Endothelial cell (in vitro differentiated cells): ENCODE results near the gene STOML2. TPM values are rescaled to one million over a fixed set of nuclear protein-coding genes. Genes with fewer than 3 reads are reported as not detected.

Experiments used
- DNase-seq: peaks from one replicate; pipeline ENCODE4 v3.0.0; 2021; ENCODE audit warnings: low spot score
- H3K27ac Mint-ChIP-seq: one replicate; pipeline ENCODE4 v1.8.0; 2021; ENCODE audit warnings: mixed read lengths, inconsistent platforms; ENCODE audit not compliant: unreplicated experiment
- H3K27me3 Mint-ChIP-seq: one replicate; pipeline ENCODE4 v1.8.0; 2021; ENCODE audit warnings: mild to moderate bottlenecking, moderate library complexity, mixed read lengths, inconsistent platforms; ENCODE audit not compliant: unreplicated experiment
- H3K36me3 Mint-ChIP-seq: one replicate; pipeline ENCODE4 v1.8.0; 2021; ENCODE audit warnings: mild to moderate bottlenecking, low read depth, mixed read lengths, inconsistent platforms; ENCODE audit not compliant: unreplicated experiment
- H3K4me1 Mint-ChIP-seq: one replicate; pipeline ENCODE4 v1.8.0; 2021; ENCODE audit warnings: mild to moderate bottlenecking, mixed read lengths, inconsistent platforms; ENCODE audit not compliant: unreplicated experiment
- H3K4me3 Mint-ChIP-seq: one replicate; pipeline ENCODE4 v1.8.0; 2021; ENCODE audit warnings: mild to moderate bottlenecking, mixed read lengths, inconsistent platforms; ENCODE audit not compliant: unreplicated experiment
- H3K9me3 Mint-ChIP-seq: one replicate; pipeline ENCODE4 v1.8.0; 2021; ENCODE audit warnings: mixed read lengths, inconsistent platforms; ENCODE audit not compliant: unreplicated experiment
- total RNA-seq: library from RNA; stranded (reverse); fragmentation: NEBNext Ultra II Directional; extraction: Animal tissue kit (Norgen Biotek cat#: 25700); gene quantifications from one replicate; pipeline ENCODE4 v1.2.1, GENCODE V29; 2021; ENCODE audit not compliant: unreplicated experiment
- TF ChIP-seq, protein P1 (sequence below): fragments of 200-600 bp; sonication (generic); IDR thresholded peaks from one replicate; pipeline ENCODE4 v1.5.0; 2021; ENCODE audit warnings: antibody characterized with exemption; ENCODE audit not compliant: unreplicated experiment

Gene STOML2
- total RNA-seq, 1 donor from 2014 or later: 108 TPM

DNA sequence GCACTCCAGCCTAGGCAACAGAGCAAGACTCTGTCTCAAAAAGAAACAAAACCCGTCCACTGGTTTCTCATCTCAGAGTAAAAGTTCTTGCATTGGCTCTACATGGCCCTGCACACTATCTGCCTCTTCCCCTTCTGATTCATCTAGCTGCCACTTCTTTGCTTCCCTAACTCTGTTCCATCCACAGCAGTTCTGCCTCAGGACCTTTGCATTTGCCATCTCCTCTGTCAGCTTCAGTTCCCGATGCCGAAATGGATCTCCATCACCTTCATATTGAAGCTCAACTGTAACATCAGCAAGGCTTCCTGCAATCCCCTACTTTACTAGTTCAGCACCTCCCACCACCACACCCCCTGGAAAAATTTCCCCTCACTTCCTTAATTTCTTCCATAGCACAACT, 5.4 kb downstream of the STOML2 start:
- no peak for DNase-seq
- no peak overlapping the region for H3K27ac Mint-ChIP-seq
- no peak overlapping the region for H3K4me3 Mint-ChIP-seq
- no peaks in the 10 kb centered on the region for H3K9me3 Mint-ChIP-seq
- H3K27me3 Mint-ChIP-seq: peaks cover 10% of the 10 kb centered on the region
- H3K4me1 Mint-ChIP-seq: peaks cover 15% of the 10 kb centered on the region
- TF ChIP-seq, protein P1, sequence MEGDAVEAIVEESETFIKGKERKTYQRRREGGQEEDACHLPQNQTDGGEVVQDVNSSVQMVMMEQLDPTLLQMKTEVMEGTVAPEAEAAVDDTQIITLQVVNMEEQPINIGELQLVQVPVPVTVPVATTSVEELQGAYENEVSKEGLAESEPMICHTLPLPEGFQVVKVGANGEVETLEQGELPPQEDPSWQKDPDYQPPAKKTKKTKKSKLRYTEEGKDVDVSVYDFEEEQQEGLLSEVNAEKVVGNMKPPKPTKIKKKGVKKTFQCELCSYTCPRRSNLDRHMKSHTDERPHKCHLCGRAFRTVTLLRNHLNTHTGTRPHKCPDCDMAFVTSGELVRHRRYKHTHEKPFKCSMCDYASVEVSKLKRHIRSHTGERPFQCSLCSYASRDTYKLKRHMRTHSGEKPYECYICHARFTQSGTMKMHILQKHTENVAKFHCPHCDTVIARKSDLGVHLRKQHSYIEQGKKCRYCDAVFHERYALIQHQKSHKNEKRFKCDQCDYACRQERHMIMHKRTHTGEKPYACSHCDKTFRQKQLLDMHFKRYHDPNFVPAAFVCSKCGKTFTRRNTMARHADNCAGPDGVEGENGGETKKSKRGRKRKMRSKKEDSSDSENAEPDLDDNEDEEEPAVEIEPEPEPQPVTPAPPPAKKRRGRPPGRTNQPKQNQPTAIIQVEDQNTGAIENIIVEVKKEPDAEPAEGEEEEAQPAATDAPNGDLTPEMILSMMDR: no peak
- peaks cover 22% of the 10 kb centered on the region for H3K36me3 Mint-ChIP-seq

DNA sequence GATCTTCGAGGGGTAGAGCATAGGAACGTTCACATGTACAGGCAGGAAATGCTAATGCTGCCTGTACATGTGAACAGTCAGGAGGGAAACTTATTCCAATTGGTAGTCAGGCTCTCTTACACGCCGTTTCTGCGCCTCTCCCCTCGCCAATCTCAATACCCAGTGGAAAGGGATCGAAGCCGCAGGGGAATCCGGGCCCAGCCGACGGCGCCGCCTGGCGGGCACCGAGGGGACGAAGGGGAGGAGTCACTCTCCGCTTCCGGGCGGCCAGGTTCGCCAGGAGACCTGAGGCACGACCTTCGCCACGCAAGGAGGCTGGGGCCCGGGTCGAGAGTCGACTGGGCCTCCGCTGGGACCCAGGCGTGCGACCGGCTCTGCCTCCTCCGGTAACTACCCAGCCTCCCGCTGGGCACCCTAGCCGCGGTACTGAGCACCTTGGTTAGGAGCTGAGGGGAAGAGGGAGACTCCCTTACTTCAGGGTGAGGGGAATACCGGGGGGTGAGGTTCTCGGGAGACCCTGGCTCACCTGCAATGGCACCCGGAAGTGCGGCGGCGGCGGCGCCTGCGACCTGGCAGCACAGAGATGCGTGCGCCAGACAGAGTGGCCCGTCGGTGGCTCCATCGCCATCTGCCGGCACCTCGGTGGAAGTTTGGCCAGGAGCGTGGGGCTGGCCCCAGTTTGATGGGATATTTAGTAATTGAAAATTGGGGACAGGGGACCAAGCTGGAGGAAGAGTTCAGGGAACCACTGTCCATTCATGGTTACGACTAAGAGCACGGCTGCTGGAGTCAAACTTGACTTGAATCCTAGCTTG, 6.7 kb downstream of the STOML2 start, which contains the start of gene PIGO:
Gene PIGO (minus strand): TSS at position 557 of the 815 bp plus-strand sequence. CDS start 1,026 bp downstream, outside the sequence.
- H3K27ac Mint-ChIP-seq: peak within 1 kb of the TSS; percentile 90
- TF ChIP-seq, protein P1: peak; percentile 93
- peaks cover 11% of the 10 kb centered on the region for H3K27me3 Mint-ChIP-seq
- no peaks in the 10 kb centered on the region for H3K9me3 Mint-ChIP-seq
- peaks cover 9% of the 10 kb centered on the region for H3K4me1 Mint-ChIP-seq
- H3K36me3 Mint-ChIP-seq: peaks cover 24% of the 10 kb centered on the region
- peak within 1 kb of the TSS; percentile 89 for H3K4me3 Mint-ChIP-seq
- DNase-seq: peak; percentile 92

DNA sequence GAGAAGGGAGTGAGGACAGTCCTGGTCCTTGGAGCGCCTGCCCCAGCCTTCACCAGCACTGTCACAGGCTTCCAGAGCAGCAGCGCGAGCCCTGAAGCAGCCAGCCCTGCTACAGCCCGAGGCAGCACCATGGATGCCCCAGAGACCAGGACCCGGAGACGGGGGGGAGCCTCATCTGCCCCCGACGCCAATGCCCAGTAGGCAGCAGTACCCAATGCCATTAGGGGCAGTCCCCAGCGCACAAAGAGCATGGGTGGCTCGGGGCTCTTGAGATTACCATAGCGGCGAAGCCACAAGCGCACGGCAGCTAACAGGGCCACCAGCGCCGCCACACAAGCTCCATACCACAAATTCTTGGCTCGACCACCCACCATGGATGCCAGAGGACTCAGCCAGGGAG, 11.4 kb downstream of the STOML2 start:
- H3K4me3 Mint-ChIP-seq: no peak overlapping the region
- TF ChIP-seq, protein P1: no peak
- H3K27ac Mint-ChIP-seq: no peak overlapping the region
- H3K27me3 Mint-ChIP-seq: peaks cover 6% of the 10 kb centered on the region
- H3K9me3 Mint-ChIP-seq: no peaks in the 10 kb centered on the region
- no peak for DNase-seq
- H3K4me1 Mint-ChIP-seq: peaks cover 6% of the 10 kb centered on the region
- peaks cover 30% of the 10 kb centered on the region for H3K36me3 Mint-ChIP-seq

DNA sequence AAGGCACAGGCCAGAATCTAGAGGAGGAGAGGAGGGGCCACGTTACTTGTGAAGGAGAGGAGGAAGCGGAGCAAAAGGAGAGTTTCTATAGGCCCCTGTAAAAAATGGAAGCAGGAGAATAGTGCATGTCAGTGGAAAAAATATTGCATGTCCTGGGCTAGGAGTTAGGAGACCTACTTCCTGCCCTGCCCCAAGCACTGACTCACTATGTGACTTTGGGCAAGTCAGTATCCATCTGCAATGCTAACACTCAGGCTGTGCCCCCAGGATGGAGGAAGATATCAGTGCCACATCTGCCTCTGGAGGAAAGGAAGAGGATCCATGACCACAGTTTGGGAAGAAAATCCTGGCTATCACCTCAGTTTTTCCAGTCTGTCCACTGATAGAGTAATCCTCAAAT, 13.5 kb downstream of the STOML2 start:
- Mint-ChIP-seq H3K4me3 (no peak overlapping the region), H3K4me1 (no peaks in the 10 kb centered on the region), H3K27ac (peak overlapping the region; percentile 71), H3K36me3 (peaks cover 26% of the 10 kb centered on the region), H3K9me3 (no peaks in the 10 kb centered on the region), H3K27me3 (peaks cover 6% of the 10 kb centered on the region)
- no peak for DNase-seq
- TF ChIP-seq, protein P1: no peak

DNA sequence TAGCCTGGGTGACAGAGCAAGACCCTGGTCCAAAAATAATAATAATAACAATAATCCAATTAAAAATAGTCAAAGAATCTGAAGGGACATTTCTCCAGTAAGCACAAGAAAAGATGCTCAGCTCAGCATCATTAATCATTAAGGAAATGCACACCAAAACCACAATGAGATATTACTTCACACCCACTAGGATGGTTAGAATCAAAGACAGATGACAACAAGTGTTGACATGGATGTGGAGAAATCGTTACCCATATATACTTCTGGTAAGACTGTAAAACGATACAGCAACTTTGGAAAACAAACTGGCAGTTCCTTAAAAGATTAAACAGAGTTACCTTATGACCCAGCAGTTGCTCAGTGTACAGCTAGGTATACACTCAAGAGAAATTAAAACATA, 17.9 kb downstream of the STOML2 start:
- H3K27me3 Mint-ChIP-seq: peaks cover 9% of the 10 kb centered on the region
- H3K27ac Mint-ChIP-seq: no peak overlapping the region
- H3K9me3 Mint-ChIP-seq: no peaks in the 10 kb centered on the region
- no peak for DNase-seq
- TF ChIP-seq, protein P1: no peak
- no peak overlapping the region for H3K4me3 Mint-ChIP-seq
- peaks cover under 1% of the 10 kb centered on the region for H3K4me1 Mint-ChIP-seq
- H3K36me3 Mint-ChIP-seq: peaks cover 15% of the 10 kb centered on the region
